Measurements from ENCODE around the gene AHCY. TPM values are rescaled to one million over a fixed set of nuclear protein-coding genes. Genes with fewer than 3 reads are reported as not detected.
"Not testable (repeated sequence)": the region's sequence is repeated elsewhere in the genome, so short reads cannot be mapped to it uniquely, and the experiment has no call there.

The AHCY gene
- total RNA-seq, 1 experiment from 2014 or later: 116 TPM

DNA sequence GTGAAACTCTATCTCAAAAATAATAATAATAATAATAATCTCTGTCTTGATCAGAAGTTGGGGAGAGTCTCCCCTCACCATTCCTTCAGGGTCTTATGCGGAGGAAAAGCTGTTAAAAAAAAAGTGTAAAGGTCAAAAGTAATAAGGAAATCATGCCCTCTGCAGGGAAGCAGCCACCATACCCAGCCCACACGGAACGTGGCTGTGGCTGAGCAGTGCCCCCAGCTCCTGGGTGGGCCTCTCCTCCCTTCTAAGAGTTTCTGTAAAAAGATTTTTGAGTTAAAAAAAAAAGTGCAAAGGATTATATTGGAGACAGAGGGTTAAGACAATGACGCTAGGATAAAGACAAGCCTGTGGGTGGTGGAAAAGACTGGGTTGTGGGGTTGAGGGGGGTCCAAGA lies 30.6 kb upstream of the AHCY start:
- no peaks in the 10 kb centered on the region for H3K9me3 ChIP-seq (replicated peaks)
- no peak overlapping the region for H3K27ac ChIP-seq
- H3K4me1 ChIP-seq (replicated peaks): peaks cover 21% of the 10 kb centered on the region
- H3K36me3 ChIP-seq: no peaks in the 10 kb centered on the region
- no peak overlapping the region for H3K4me3 ChIP-seq
- no peak for DNase-seq (ENCODE audit: low read depth in 1 of 2, low spot score in 2 of 2)
- H3K27me3 ChIP-seq (replicated peaks): no peaks in the 10 kb centered on the region

DNA sequence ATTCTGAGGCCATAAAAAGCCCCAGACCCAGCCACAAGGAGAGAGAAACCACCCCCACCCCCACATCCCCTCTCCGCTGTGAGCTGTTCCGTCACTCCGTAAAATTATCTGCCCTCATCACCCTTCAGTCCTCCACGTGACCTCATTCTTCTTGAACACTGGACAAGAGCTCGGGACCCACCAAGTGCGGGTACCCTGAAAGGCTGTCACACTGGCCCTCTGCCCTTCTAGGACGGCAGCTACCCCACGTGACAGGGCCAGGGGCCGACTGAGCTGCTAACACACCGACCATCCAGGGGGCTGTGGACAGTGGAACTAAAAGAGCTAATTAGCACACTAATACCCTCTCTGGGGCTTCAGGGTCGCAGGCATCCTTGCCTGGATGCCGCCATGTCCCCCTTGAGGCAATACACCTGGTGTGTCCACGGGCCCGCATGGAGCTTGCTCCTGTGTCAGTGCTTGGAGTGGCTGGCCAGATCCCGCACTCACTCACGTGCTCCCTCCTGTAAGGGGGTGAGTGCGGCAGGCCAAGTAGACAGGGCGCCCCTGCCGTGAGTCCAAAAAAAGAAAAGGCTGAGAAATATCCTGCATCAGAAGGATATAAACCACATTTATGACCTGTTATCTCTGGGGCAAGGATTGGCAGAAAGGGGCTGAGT lies 29.2 kb upstream of the AHCY start:
- no peak for DNase-seq (ENCODE audit: low read depth in 1 of 2, low spot score in 2 of 2)
- H3K36me3 ChIP-seq: no peaks in the 10 kb centered on the region

DNA sequence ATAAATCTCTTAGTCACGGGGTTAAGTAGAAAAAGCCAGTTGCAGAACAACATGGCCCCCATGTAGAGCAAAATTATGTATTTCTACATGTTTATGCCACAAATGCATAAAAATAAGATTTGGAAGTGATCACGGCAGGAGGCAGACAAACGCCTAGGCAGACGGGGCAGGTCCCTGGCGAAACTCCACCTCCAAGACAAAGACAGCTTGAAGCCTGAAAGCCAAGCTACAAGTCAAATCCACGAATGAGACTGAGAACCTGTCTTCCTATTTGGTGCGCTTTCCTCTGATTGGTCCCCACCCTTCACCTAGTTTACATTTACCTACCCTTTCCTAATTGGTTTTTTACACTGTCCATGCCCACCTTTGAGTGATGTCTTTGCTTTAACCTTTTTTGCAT lies 28.7 kb upstream of the AHCY start:
- Histone ChIP-seq H3K9me3 (replicated peaks) (no peaks in the 10 kb centered on the region), H3K4me3 (no peak overlapping the region), H3K27me3 (replicated peaks) (no peaks in the 10 kb centered on the region), H3K4me1 (replicated peaks) (peaks cover 21% of the 10 kb centered on the region), H3K36me3 (no peaks in the 10 kb centered on the region), H3K27ac (no peak overlapping the region)
- DNase-seq (ENCODE audit: low read depth in 1 of 2, low spot score in 2 of 2): no peak

More for the DNA sequence above, 29.2 kb upstream of the AHCY start:
- H3K4me3 ChIP-seq: no peak overlapping the region
- H3K27me3 ChIP-seq (replicated peaks): no peaks in the 10 kb centered on the region
- peaks cover 21% of the 10 kb centered on the region for H3K4me1 ChIP-seq (replicated peaks)
- H3K9me3 ChIP-seq (replicated peaks): no peaks in the 10 kb centered on the region
- no peak overlapping the region for H3K27ac ChIP-seq

DNA sequence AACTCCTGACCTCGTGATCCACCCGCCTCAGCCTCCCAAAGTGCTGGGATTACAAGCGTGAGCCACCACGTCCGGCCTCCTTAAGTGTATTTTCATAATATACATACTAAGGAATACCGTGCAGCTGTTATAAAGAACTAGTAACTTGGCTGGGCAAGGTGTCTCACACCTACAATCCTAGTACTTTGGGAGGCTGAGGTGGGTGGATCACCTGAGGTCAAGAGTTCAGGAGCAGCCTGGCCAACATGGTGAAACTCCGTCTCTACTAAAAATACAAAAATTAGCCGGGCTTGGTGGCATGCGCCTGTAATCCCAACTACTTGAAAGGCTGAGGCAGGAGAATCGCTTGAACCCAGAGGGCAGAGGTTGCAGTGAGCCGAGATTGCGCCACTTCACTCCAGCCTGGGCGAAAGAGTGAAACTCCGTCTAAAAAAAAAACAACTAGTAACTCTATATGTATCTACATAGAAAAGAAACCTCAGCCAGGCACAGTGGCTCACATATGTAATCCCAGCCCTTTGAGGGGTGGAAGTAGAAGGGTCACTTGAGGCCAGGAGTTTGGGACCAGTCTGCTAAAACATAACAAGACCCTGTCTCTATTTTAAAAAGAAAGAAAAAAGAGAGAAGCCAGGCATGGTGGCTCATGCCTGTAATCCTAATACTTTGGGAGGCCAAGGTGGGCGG lies 27.8 kb upstream of the AHCY start:
- H3K36me3 ChIP-seq; H3K27me3 ChIP-seq (replicated peaks); DNase-seq (ENCODE audit: low read depth in 1 of 2, low spot score in 2 of 2); H3K9me3 ChIP-seq (replicated peaks); H3K4me3 ChIP-seq; H3K27ac ChIP-seq: not testable (repeated sequence)
- H3K4me1 ChIP-seq (replicated peaks): peaks cover 21% of the 10 kb centered on the region

DNA sequence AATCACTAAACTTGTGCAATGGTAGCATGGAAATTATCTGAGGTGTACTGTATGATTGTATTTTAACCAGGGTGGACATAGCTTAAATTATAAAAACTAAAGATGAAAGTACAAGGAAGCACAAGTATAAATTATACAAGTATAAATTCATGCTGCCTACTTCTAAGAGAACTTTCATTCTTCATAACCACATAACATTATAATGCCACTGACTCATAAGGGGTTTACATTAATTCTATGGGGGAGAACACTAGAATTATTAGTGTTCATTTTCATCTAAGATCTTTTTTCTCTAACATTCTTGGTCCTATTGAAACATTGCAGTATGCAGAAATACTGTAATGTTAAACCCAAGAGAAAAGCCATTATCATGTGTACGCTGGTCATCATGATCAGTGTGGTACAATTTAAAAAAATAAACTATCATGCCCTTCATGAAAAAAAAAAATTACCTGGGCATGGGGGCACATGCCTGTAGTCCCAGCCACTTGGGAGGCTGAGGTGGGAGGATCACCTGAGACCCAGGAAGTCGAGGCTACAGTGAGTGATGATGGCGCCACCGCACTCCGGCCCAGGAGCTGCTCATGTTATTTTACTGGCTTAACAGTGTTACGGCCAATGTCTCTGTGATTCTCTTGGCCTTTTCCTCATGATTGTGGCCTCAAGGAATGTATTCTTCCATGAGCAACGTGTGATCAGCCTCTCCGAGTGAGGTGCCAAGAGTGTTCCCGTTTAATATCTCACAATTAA lies 25.9 kb upstream of the AHCY start:
- no peak for DNase-seq (ENCODE audit: low read depth in 1 of 2, low spot score in 2 of 2)
- H3K27ac ChIP-seq: no peak overlapping the region
- H3K36me3 ChIP-seq: no peaks in the 10 kb centered on the region
- H3K27me3 ChIP-seq (replicated peaks): no peaks in the 10 kb centered on the region
- H3K9me3 ChIP-seq (replicated peaks): no peaks in the 10 kb centered on the region
- H3K4me3 ChIP-seq: no peak overlapping the region
- H3K4me1 ChIP-seq (replicated peaks): peaks cover 5% of the 10 kb centered on the region

DNA sequence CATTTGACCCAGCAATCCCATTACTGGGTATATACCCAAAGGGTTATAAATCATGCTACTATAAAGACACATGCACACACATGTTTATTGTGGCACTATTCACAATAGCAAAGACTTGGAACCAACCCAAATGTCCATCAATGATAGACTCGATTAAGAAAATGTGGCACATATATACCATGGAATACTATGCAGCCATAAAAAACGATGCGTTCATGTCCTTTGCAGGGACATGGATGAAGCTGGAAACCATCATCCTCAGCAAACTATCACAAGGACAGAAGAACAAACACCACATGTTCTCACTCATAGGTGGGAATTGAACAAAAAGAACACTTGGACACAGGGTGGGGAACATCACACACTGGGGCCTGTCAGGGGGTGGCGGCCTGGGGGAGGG lies 25.1 kb upstream of the AHCY start:
- not testable (repeated sequence) for H3K27ac ChIP-seq; DNase-seq (ENCODE audit: low read depth in 1 of 2, low spot score in 2 of 2); H3K36me3 ChIP-seq; H3K4me1 ChIP-seq (replicated peaks); H3K9me3 ChIP-seq (replicated peaks); H3K4me3 ChIP-seq; H3K27me3 ChIP-seq (replicated peaks)

DNA sequence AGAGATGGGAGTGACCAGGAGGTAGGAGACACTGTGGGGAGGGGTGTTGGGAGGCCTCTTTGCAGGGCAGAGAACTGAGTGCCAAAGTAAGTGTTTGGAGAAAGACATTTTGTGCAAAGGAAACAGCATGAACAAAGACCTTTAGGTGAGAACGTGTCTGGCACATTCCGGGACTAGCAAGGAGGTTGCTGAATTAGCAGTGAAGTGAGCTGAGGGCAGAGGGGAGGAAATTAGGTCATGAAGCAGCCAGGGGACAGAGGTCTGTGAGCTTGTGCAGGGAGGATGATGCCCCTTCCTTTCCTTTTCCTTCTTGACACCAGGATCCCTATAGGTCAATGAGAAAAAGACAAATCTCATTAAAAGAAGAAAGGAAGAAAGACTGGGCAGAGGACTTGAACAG lies 21.4 kb upstream of the AHCY start:
- no peak overlapping the region for H3K4me3 ChIP-seq
- H3K9me3 ChIP-seq (replicated peaks): no peaks in the 10 kb centered on the region
- H3K27ac ChIP-seq: no peak overlapping the region
- H3K4me1 ChIP-seq (replicated peaks): no peaks in the 10 kb centered on the region
- no peaks in the 10 kb centered on the region for H3K27me3 ChIP-seq (replicated peaks)
- no peaks in the 10 kb centered on the region for H3K36me3 ChIP-seq
- DNase-seq (ENCODE audit: low read depth in 1 of 2, low spot score in 2 of 2): no peak

DNA sequence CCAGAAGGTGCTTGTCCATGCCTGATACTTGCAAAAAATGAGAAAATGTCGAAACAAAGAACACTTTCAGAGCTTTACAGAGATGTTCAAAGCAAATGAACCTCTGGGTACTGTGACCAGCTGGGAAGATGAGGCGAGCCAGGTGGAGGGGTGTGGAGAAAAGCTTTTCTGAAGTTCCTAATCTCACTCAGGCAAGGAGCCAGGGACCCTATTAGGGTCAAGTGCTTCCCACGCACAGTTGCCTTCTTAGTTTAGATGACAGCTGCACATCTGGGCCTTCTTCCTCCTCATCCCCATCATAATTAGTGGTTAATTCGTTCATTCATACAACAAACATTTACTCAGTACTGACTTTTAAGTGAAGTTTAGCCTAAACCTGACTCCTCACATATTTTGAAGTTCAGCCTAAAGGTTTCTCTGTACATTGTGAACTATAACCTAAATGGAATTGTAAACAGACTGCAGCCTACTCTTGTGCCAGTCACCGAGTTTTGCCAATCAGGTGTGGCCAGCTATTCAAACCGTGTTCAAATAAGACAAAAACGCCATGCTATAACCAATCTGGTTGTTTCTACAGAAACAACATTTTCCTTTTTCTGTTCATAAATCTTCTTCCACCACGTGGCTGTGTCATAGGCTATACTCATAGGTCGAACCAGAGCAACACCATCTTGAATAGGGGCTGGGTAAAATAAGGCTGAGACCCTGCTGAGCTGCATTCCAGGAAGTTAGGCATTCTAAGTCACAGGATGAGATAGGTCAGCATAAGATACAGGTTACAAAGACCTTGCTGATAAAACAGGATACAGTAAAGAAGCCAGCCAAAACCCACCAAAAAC lies 19.3 kb upstream of the AHCY start:
- DNase-seq (ENCODE audit: low read depth in 1 of 2, low spot score in 2 of 2): no peak
- no peaks in the 10 kb centered on the region for H3K36me3 ChIP-seq
- no peaks in the 10 kb centered on the region for H3K9me3 ChIP-seq (replicated peaks)
- H3K4me3 ChIP-seq: no peak overlapping the region
- H3K27me3 ChIP-seq (replicated peaks): no peaks in the 10 kb centered on the region
- H3K4me1 ChIP-seq (replicated peaks): no peaks in the 10 kb centered on the region
- H3K27ac ChIP-seq: no peak overlapping the region

DNA sequence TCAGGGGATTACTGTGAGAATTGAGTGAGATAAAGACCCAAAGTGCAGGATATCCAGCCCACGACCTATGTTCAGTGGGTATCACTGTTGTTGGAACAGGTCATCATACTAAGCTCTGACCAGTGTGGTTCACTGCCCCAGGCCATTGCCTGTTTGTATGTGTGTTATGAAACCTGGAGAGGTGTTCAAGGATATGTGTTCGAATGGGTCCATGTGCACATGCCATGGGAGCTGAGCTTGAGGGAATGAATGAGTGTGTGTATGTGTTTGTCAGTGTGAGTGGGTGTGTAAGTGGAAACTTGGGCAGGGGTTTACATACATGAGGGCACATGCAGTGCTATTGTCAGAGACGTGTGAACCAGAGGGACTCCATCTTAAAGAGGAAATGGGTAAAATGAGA lies 17.7 kb upstream of the AHCY start:
- no peaks in the 10 kb centered on the region for H3K27me3 ChIP-seq (replicated peaks)
- H3K36me3 ChIP-seq: no peaks in the 10 kb centered on the region
- no peaks in the 10 kb centered on the region for H3K9me3 ChIP-seq (replicated peaks)
- DNase-seq (ENCODE audit: low read depth in 1 of 2, low spot score in 2 of 2): no peak
- H3K27ac ChIP-seq: no peak overlapping the region
- no peak overlapping the region for H3K4me3 ChIP-seq
- peaks cover 10% of the 10 kb centered on the region for H3K4me1 ChIP-seq (replicated peaks)

DNA sequence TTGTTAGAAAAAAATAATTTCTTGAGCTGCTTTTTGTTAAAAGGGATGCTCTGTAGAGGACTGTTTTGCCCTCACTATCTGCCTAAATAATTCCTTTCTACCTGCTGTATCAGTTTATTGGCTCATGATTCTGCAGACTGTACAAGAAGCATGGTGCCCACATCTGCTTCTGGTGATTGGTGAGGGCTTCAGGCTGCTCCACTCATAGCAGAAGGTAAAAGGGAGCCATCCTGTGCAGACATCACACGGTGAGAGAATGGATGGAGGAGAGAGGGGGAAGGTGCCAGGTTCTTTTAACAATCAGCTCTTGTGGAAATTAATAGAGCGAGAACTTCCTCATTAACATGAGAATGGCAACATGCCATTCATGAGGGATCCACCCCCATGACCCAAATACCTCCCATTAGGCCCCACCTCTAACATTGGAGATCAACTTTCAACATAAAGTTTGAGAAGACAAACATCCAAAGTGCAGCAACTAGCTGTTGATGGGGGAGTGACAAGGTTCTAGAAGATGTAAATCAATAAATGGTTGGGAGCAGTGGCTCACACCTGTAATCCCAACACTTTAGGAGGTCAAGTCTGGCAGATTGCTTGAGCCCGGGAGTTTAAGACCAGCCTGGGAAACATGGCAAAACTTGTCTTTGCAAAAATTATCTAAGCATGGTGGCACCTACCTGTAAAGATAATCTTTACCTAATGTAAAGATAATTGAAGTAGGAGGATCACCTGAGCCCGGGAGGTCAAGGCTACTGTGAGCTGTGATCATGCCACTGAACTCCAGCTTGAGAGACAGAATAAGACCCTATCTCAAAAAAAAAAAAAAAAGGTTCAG lies 15.7 kb upstream of the AHCY start:
- Histone ChIP-seq H3K36me3 (no peaks in the 10 kb centered on the region), H3K27me3 (replicated peaks) (no peaks in the 10 kb centered on the region), H3K4me1 (replicated peaks) (peaks cover 23% of the 10 kb centered on the region), H3K27ac (no peak overlapping the region), H3K4me3 (no peak overlapping the region), H3K9me3 (replicated peaks) (no peaks in the 10 kb centered on the region)
- no peak for DNase-seq (ENCODE audit: low read depth in 1 of 2, low spot score in 2 of 2)

DNA sequence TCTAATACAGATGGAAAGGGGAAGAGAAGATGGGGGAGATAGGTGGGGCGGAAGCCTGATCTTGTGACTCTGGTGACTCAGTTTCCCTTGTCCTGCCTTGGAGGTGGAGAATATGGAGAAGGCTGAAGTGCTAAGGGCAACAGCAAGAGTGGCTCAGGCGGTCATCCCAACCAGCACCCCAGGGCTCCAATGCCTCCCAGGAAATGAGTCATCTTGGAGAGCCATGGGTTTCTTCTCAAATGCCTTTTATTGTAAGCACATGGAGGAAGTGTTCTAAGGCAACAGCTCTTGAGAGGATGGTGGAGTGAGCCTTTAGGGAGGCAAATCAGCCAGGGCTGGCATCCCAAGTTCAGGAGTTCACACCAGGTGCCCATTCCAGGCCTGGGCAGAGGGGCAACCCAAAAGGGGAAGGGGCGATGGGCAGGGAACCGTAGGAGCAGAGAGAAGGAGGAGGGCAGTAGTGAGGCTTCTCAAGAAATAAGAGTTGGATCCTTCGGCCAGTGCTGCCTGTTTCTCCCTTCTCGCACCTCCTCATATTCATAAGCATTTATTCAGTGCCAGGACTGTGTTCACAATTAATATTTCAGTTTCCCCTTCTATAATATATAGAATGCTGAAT lies 13.2 kb upstream of the AHCY start:
- no peak for DNase-seq (ENCODE audit: low read depth in 1 of 2, low spot score in 2 of 2)
- Histone ChIP-seq H3K27ac (no peak overlapping the region), H3K9me3 (replicated peaks) (no peaks in the 10 kb centered on the region), H3K4me1 (replicated peaks) (peaks cover 23% of the 10 kb centered on the region), H3K27me3 (replicated peaks) (no peaks in the 10 kb centered on the region), H3K36me3 (no peaks in the 10 kb centered on the region), H3K4me3 (no peak overlapping the region)

DNA sequence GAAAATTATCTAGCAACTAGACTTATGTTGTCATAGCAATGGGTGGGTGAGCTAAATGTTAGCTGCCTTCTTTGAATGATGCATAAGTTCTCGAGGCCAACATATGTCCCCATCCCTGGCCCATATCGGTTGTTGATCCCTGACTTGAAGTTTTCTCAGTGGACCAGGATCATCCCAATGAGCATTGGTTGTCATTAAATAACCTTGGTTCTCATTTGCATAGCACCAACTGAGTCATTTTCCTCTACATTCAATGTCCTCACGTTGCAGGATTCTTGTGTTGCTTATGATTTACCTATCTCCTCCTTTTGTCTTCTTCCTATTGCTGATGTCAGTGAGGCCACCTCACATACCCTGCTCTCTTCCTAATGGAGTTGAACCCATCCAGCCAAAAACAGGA lies 12.1 kb upstream of the AHCY start:
- no peaks in the 10 kb centered on the region for H3K9me3 ChIP-seq (replicated peaks)
- DNase-seq (ENCODE audit: low read depth in 1 of 2, low spot score in 2 of 2): no peak
- no peaks in the 10 kb centered on the region for H3K27me3 ChIP-seq (replicated peaks)
- H3K36me3 ChIP-seq: no peaks in the 10 kb centered on the region
- H3K4me3 ChIP-seq: no peak overlapping the region
- H3K4me1 ChIP-seq (replicated peaks): peaks cover 23% of the 10 kb centered on the region
- H3K27ac ChIP-seq: no peak overlapping the region
